ENCODE data around the gene CTDSPL. TPM values are rescaled to one million over a fixed set of nuclear protein-coding genes. Genes with fewer than 3 reads are reported as not detected.

Gene CTDSPL
- total RNA-seq, 3 donors from 2014 or later (not counting 1 experiment from before 2014, with no cell fraction given): 0.50 to 3.4 (median 1.8) TPM

DNA sequence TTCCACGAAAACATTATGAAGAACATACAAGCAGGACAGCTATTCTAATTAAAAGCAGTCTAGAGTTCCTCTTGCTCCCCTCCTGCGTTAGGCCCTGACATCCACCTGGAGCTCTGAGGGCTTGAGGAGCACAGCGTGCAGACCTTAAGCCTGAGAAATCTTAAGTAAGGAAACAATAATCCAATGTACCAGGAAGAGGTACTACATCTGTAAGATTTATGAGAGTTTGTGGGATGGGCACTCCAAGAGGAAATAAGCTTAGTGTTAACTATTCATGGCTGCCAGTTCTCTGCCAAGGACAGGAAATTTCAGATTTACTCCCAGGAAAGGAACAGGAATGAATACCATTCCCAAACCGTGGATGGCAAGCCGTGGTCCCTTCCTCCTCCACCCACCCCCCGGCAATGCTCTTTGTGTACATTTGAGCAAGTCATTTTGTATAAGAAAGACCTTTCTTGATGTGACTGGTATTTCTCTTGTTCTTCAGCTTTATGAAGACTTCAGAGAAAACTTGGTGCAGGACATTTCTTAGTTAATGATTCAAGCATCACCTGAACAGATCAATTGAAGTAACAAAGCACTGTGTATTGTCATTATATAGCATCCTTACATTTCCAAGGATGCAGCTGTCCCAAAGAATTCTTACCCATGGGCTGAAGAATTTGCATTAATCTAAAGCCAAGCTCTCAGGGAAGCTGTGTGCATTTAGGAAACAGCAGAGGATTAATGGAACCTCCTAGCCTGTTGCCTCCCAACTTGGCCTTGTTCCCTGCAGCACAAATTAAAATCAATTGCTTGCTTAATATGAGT is 100.1 kb downstream of the CTDSPL start:
- Histone ChIP-seq H3K4me1 (ENCODE audit: control insufficient read depth, insufficient read depth, low read length) (no peaks in the 10 kb centered on the region), H3K36me3 (ENCODE audit: control insufficient read depth, insufficient read depth, low read length) (no peaks in the 10 kb centered on the region), H3K4me3 (ENCODE audit: low read length) (no peak overlapping the region), H3K27me3 (ENCODE audit: control insufficient read depth, insufficient read depth, low read length) (no peaks in the 10 kb centered on the region), H3K9me3 (ENCODE audit: control insufficient read depth, insufficient read depth, low read length) (no peaks in the 10 kb centered on the region), H3K27ac (ENCODE audit: low read length) (no peak overlapping the region)
- Mint-ChIP-seq H3K4me1 (peaks cover 0 to 9% of the 10 kb centered on the region in 2 donors), H3K27ac (no peak overlapping the region), H3K36me3 (no peaks in the 10 kb centered on the region), H3K4me3 (no peak overlapping the region), H3K9me3 (no peaks in the 10 kb centered on the region), H3K27me3 (ENCODE audit: low read depth in 2 of 2) (peaks cover 2 to 11% of the 10 kb centered on the region in 2 donors)
- TF ChIP-seq, protein P1, sequence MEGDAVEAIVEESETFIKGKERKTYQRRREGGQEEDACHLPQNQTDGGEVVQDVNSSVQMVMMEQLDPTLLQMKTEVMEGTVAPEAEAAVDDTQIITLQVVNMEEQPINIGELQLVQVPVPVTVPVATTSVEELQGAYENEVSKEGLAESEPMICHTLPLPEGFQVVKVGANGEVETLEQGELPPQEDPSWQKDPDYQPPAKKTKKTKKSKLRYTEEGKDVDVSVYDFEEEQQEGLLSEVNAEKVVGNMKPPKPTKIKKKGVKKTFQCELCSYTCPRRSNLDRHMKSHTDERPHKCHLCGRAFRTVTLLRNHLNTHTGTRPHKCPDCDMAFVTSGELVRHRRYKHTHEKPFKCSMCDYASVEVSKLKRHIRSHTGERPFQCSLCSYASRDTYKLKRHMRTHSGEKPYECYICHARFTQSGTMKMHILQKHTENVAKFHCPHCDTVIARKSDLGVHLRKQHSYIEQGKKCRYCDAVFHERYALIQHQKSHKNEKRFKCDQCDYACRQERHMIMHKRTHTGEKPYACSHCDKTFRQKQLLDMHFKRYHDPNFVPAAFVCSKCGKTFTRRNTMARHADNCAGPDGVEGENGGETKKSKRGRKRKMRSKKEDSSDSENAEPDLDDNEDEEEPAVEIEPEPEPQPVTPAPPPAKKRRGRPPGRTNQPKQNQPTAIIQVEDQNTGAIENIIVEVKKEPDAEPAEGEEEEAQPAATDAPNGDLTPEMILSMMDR (IDR thresholded peaks at IDR 0.05): no peak
- WGBS (ENCODE audit: insufficient coverage): 52% methylated on average over 3 of the region's 6 CpGs
- no peak for ATAC-seq
- DNase-seq: no peak
- intact Hi-C loops (cut with micrococcal nuclease): no loop called here

DNA sequence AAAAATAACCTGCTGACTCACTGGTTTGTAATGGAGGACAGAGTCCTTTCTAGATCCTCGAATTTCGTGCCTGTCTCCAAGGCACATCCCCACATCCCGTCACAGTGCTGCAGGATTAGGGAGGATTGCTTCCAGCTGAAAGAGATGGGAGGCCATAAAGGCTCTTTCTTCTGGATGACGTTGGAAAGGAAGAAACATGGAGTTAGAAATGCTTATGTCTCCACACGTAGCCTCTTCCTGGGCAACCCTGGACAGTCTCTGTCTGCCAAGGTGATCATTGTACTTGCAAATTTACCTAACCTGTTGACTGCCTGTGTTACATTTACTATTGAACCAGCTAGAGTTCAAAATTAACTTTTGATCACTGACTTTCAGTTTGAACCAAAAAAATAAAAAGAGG is 101.3 kb downstream of the CTDSPL start:
- no peak overlapping the region for H3K27ac Mint-ChIP-seq
- TF ChIP-seq, protein P1 (IDR thresholded peaks at IDR 0.05): no peak

DNA sequence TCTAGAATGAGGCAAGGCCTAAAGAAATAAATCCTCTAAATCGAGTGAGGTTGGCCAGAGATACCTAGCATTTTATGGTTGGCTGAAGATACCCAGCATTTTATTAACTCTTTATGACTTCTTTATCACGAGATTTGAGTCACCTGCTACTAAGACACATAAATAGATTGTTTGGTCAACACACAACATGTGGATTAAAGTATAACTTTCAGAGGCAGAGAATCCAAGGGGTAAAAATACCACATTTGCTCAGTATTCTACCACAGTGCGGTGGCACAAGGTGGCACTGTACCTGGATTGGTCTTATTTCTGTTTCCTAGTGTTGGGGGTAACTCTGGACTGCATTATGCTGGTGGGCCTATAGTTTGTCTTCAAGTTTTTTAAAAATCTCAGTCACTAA is 102.0 kb downstream of the CTDSPL start:
- Mint-ChIP-seq H3K9me3 (no peaks in the 10 kb centered on the region), H3K27me3 (ENCODE audit: low read depth in 2 of 2) (peaks cover 5 to 11% of the 10 kb centered on the region in 2 donors), H3K4me3 (no peak overlapping the region), H3K4me1 (no peaks in the 10 kb centered on the region), H3K27ac (no peak overlapping the region), H3K36me3 (no peaks in the 10 kb centered on the region)
- no peaks in the 10 kb centered on the region for H3K9me3 ChIP-seq (ENCODE audit: control insufficient read depth, insufficient read depth, low read length)
- H3K27me3 ChIP-seq (ENCODE audit: control insufficient read depth, insufficient read depth, low read length): no peaks in the 10 kb centered on the region
- TF ChIP-seq, protein P1 (IDR thresholded peaks at IDR 0.05): no peak
- ATAC-seq (no peak), DNase-seq (no peak)
- intact Hi-C loops (cut with micrococcal nuclease): no loop called here
- no peaks in the 10 kb centered on the region for H3K4me1 ChIP-seq (ENCODE audit: control insufficient read depth, insufficient read depth, low read length)
- no peaks in the 10 kb centered on the region for H3K36me3 ChIP-seq (ENCODE audit: control insufficient read depth, insufficient read depth, low read length)
- H3K4me3 ChIP-seq (ENCODE audit: low read length): no peak overlapping the region
- H3K27ac ChIP-seq (ENCODE audit: low read length): no peak overlapping the region
- WGBS (ENCODE audit: insufficient coverage): 82% methylated on average over 1 of the region's 3 CpGs

More for the DNA sequence above, 101.3 kb downstream of the CTDSPL start:
- Mint-ChIP-seq H3K27me3 (ENCODE audit: low read depth in 2 of 2) (peaks cover 2 to 11% of the 10 kb centered on the region in 2 donors), H3K4me1 (no peaks in the 10 kb centered on the region), H3K36me3 (no peaks in the 10 kb centered on the region), H3K4me3 (no peak overlapping the region), H3K9me3 (no peaks in the 10 kb centered on the region)
- no peaks in the 10 kb centered on the region for H3K9me3 ChIP-seq (ENCODE audit: control insufficient read depth, insufficient read depth, low read length)
- 87% methylated on average over 5 of the region's 5 CpGs for WGBS (ENCODE audit: insufficient coverage)
- no peaks in the 10 kb centered on the region for H3K36me3 ChIP-seq (ENCODE audit: control insufficient read depth, insufficient read depth, low read length)
- intact Hi-C loops (cut with micrococcal nuclease): no loop called here
- H3K27me3 ChIP-seq (ENCODE audit: control insufficient read depth, insufficient read depth, low read length): no peaks in the 10 kb centered on the region
- no peak overlapping the region for H3K4me3 ChIP-seq (ENCODE audit: low read length)
- H3K27ac ChIP-seq (ENCODE audit: low read length): no peak overlapping the region
- DNase-seq: no peak
- no peaks in the 10 kb centered on the region for H3K4me1 ChIP-seq (ENCODE audit: control insufficient read depth, insufficient read depth, low read length)
- no peak for ATAC-seq
